PC-3 (cell line): Measurements from ENCODE around the gene FTHL17.

Experiments
- EZH2 ChIP-seq: fragments of 300-600 bp; sonication (generic); IDR thresholded peaks from one replicate; pipeline ENCODE4 v1.6.1; 2017; ENCODE audit warnings: antibody characterized with exemption, mild to moderate bottlenecking, low read length; ENCODE audit not compliant: unreplicated experiment
- EZH2phosphoT487 ChIP-seq: fragments of 300-600 bp; sonication (generic); IDR thresholded peaks from 2 replicates; pipeline ENCODE4 v1.6.1; 2018; ENCODE audit warnings: mild to moderate bottlenecking, antibody characterized with exemption, low read length, borderline replicate concordance
- TF ChIP-seq, protein P1 (sequence below): fragments of 300-600 bp; sonication (generic); conservative IDR thresholded peaks from 2 replicates; pipeline ENCODE4 v1.5.1; 2017; ENCODE audit warnings: antibody characterized with exemption, low read depth, mild to moderate bottlenecking, low read length

DNA sequence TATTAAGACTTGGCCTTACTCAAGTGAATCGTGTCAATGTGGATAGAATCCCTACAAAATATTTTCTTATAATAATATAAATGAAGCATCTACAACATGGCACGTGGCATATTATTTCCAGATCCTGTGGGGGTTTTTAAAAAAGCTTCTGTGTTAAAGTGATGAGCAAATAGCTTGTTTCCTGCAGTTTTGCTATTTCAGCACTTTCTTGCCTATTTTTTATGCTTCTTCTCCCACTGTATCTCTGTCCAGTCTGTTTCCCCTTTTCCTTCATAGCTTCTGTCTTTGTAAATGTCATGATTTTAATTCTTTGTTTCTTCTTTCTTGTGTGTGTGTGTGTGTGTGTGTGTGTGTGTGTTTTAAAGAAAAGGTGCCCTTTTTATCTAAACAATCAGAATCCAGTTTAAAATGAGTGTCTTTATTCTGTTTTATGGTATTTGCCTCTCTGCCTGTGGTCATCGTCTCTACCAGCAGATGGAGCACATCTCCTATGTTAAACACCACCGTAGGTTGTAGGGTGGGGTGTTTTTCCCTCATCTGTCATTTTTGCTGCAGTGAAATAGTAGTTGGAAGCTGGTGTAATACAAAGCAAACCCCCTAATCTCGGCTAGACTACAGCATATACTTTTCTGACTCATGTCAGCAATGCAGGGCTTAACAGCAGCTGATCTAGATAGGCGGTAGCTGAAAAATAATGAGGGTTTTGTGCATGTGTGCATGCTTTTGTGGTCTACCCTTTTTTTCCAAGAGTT, 33.1 kb downstream of the FTHL17 start:
- TF ChIP-seq, protein P1, sequence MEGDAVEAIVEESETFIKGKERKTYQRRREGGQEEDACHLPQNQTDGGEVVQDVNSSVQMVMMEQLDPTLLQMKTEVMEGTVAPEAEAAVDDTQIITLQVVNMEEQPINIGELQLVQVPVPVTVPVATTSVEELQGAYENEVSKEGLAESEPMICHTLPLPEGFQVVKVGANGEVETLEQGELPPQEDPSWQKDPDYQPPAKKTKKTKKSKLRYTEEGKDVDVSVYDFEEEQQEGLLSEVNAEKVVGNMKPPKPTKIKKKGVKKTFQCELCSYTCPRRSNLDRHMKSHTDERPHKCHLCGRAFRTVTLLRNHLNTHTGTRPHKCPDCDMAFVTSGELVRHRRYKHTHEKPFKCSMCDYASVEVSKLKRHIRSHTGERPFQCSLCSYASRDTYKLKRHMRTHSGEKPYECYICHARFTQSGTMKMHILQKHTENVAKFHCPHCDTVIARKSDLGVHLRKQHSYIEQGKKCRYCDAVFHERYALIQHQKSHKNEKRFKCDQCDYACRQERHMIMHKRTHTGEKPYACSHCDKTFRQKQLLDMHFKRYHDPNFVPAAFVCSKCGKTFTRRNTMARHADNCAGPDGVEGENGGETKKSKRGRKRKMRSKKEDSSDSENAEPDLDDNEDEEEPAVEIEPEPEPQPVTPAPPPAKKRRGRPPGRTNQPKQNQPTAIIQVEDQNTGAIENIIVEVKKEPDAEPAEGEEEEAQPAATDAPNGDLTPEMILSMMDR, result peak; percentile 70
- TF ChIP-seq EZH2phosphoT487 (no peak), EZH2 (no peak)
